ENCODE data around the gene INPP5D. TPM values are rescaled to one million over a fixed set of nuclear protein-coding genes. Genes with fewer than 3 reads are reported as not detected.

Gene INPP5D
- total and polyA plus RNA-seq, 2 of the 13 experiments (the other 11 are each of a cell fraction or from before 2014, with no cell fraction given) = 16.7 to 18.0 TPM

- no peak for TF ChIP-seq ZNF124 (CRISPR knock-in tag; IDR thresholded peaks at IDR 0.05)
- TF ChIP-seq BRCA1 (CRISPR knock-in tag; IDR thresholded peaks at IDR 0.05) = no peak
- no peak for TF ChIP-seq RFX3 (CRISPR knock-in tag; IDR thresholded peaks at IDR 0.05)
- no peak for TF ChIP-seq ZNF3 (CRISPR knock-in tag; IDR thresholded peaks at IDR 0.05)
- no peak for TF ChIP-seq ZNF354B (CRISPR knock-in tag; IDR thresholded peaks at IDR 0.05)
- no peak for TF ChIP-seq ZNF800 (CRISPR knock-in tag; IDR thresholded peaks at IDR 0.05)
- TF ChIP-seq ZSCAN22 (CRISPR knock-in tag; IDR thresholded peaks at IDR 0.05) = no peak
- TF ChIP-seq MEF2D (CRISPR knock-in tag; IDR thresholded peaks at IDR 0.05) = no peak
- TF ChIP-seq ZNF572 (CRISPR knock-in tag; IDR thresholded peaks at IDR 0.05) = no peak
Observed at GRCh38 chr2:233023761-233024410, 36.3 kb upstream of the INPP5D start (continued).

DNA sequence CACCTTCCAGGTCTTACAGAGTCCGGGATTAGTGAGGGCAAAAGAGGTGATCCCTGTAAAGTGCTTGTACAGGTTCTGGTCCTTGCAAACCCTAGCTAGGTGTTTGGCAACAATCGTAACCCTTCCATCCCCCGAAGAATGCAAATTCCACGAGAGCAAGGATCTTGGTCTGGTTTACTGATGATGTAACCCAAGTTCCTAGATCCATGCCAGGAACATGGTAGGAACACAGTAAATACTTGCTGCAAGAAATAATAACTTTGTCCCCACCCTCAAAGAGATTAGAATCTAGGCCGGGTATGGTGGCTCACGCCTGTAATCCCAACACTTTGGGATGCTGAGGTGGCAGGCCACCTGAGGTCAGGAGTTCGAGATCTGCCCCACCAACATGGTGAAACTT is 34.4 kb upstream of the INPP5D start:
- no peak for FAIRE-seq
- TF ChIP-seq ATF7 (IDR thresholded peaks at IDR 0.05) (peak; percentile 33; the same call in 1 of the 2 replicates), ATF7 (CRISPR knock-in tag; IDR thresholded peaks at IDR 0.05) (no peak), BCL6 (CRISPR knock-in tag; IDR thresholded peaks at IDR 0.05) (peak; percentile 94), ZFAT (CRISPR knock-in tag; conservative IDR thresholded peaks at IDR 0.05) (no peak), ZNF558 (CRISPR knock-in tag; IDR thresholded peaks at IDR 0.05; ENCODE audit: borderline replicate concordance) (no peak)
- no peaks in the 10 kb centered on the region for H3K36me3 ChIP-seq (replicated peaks in 1 of 2; ENCODE audit: control insufficient read depth in 1 of 2, insufficient read depth in 2 of 2, low read length in 2 of 2)
- in situ Hi-C loops (cut with HindIII; ENCODE audit: extremely low pct_ligation_motif_present, low pct_unique_long_range_greater_than_20kb) (loop anchor here (10.0 kb wide), 1 partner anchor 171 kb away; no protein-coding TSS in a partner anchor), intact Hi-C loops (cut with micrococcal nuclease; ENCODE audit: unreplicated experiment) (no loop called here)
- H3K79me2 ChIP-seq (ENCODE audit: insufficient read depth, low read length) = no peaks in the 10 kb centered on the region
- ATAC-seq = no peak
- H3K27me3 ChIP-seq (ENCODE audit: control insufficient read depth in 1 of 2, insufficient read depth in 2 of 2, low read length in 2 of 2) = peaks cover 3 to 17% of the 10 kb centered on the region in 2 experiments; a peak in 2 of 5 replicates
- no peaks in the 10 kb centered on the region for H3K9me3 ChIP-seq (ENCODE audit: low read length)
- no peak overlapping the region for H3K4me2 ChIP-seq (ENCODE audit: low read depth, low read length)
- H3K4me1 ChIP-seq (ENCODE audit: insufficient read depth, low read length) = no peaks in the 10 kb centered on the region
- no peak overlapping the region for H3K27ac ChIP-seq (ENCODE audit: extremely low read length, insufficient read depth, low read length)
- H3K4me3 ChIP-seq (replicated peaks in 1 of 3; ENCODE audit: insufficient read depth in 1 of 3, low read depth in 2 of 3, low read length in 3 of 3) = no peak overlapping the region
- WGBS (ENCODE audit: low lambda C conversion rate) = 26% methylated on average over 7 of the region's 7 CpGs
- H2AFZ ChIP-seq (ENCODE audit: low read length) = no peak overlapping the region
- CTCF ChIA-PET (ENCODE audit: low intra/inter-chr PET ratio, low total read pairs) = no interaction called here
- no peak overlapping the region for H3K9ac ChIP-seq (ENCODE audit: insufficient read depth, low read depth, low read length)
- no TSS peak for BruUV-seq (replicated peaks)
- DNase-seq (ENCODE audit: low spot score) = no peak
- H4K20me1 ChIP-seq (ENCODE audit: insufficient read depth, low read length) = no peaks in the 10 kb centered on the region
- POLR2A ChIA-PET = no interaction called here
